Measurements from ENCODE around the gene MECR. TPM values are rescaled to one million over a fixed set of nuclear protein-coding genes. Genes with fewer than 3 reads are reported as not detected.

Gene MECR
- total RNA-seq, 1 donor from 2014 or later: 11.7 TPM

DNA sequence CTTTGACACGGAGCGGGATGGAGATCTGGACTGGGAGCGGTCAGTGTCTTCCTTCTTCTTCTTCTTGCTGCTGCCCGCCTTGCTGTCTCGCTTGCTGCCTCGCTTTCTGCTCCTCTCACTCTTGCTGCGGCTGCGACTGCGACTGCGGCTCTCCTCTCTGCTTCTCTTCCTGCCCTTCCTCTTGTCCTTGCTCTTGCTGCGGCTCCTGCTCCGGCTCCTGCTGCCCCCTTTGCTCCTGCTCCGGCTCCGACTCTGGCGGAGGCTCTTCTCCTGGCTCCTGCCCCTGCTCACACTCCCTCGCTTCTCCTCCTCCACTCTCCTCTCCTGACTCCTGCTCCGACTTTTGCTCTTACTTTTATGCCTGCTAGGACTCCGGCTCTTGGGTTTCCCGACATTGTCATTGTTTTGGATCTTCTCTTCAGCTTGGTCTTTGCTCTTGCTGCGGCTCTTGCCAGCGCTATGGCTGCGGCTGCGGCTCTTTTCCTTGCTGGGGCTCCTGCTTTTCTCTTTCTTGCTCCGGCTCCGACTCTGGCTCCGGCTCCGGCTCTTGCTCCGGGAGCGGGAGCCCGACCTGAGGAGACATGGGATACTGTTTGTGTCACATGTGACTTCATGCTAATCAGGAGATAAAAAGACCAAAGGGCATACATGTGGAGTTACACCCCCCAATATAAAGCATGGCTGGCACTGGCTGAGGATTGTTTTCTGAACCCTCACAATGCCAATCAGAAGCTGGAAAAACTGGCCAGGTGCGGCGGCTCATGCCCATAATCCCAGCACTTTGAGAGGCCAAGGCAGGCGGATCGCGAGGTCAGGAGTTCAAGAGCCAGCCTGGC is 81.9 kb downstream of the MECR start:
- no peak overlapping the region for H2AFZ ChIP-seq (replicated peaks)
- H3K27ac ChIP-seq: no peak overlapping the region
- peaks cover 15% of the 10 kb centered on the region for H4K20me1 ChIP-seq (ENCODE audit: low read depth)
- no peaks in the 10 kb centered on the region for H3K4me1 ChIP-seq
- peaks cover 21% of the 10 kb centered on the region for H3K36me3 ChIP-seq
- peaks cover 11% of the 10 kb centered on the region for H3F3A ChIP-seq (ENCODE audit: low read depth)
- Mint-ChIP-seq H3K27me3 (ENCODE audit: insufficient read depth, low read depth) (peaks cover 5% of the 10 kb centered on the region), H3K36me3 (peaks cover 66% of the 10 kb centered on the region), H3K4me1 (no peaks in the 10 kb centered on the region), H3K9me3 (no peaks in the 10 kb centered on the region), H3K27ac (no peak overlapping the region), H3K4me3 (no peak overlapping the region)
- H3K9me3 ChIP-seq (ENCODE audit: low read depth): no peaks in the 10 kb centered on the region
- no peaks in the 10 kb centered on the region for H3K27me3 ChIP-seq
- TF ChIP-seq, protein P1, sequence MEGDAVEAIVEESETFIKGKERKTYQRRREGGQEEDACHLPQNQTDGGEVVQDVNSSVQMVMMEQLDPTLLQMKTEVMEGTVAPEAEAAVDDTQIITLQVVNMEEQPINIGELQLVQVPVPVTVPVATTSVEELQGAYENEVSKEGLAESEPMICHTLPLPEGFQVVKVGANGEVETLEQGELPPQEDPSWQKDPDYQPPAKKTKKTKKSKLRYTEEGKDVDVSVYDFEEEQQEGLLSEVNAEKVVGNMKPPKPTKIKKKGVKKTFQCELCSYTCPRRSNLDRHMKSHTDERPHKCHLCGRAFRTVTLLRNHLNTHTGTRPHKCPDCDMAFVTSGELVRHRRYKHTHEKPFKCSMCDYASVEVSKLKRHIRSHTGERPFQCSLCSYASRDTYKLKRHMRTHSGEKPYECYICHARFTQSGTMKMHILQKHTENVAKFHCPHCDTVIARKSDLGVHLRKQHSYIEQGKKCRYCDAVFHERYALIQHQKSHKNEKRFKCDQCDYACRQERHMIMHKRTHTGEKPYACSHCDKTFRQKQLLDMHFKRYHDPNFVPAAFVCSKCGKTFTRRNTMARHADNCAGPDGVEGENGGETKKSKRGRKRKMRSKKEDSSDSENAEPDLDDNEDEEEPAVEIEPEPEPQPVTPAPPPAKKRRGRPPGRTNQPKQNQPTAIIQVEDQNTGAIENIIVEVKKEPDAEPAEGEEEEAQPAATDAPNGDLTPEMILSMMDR (IDR thresholded peaks at IDR 0.05): no peak
- TF ChIP-seq EZH2 (IDR thresholded peaks at IDR 0.05) (no peak), EZH2phosphoT487 (IDR thresholded peaks at IDR 0.05) (no peak)
- DNase-seq (ENCODE audit: low spot score): no peak
- H3K79me2 ChIP-seq (ENCODE audit: low read depth): peaks cover 3% of the 10 kb centered on the region
- no peak overlapping the region for H3K4me3 ChIP-seq
- H3K4me2 ChIP-seq: no peak overlapping the region
- H3K9ac ChIP-seq: no peak overlapping the region

DNA sequence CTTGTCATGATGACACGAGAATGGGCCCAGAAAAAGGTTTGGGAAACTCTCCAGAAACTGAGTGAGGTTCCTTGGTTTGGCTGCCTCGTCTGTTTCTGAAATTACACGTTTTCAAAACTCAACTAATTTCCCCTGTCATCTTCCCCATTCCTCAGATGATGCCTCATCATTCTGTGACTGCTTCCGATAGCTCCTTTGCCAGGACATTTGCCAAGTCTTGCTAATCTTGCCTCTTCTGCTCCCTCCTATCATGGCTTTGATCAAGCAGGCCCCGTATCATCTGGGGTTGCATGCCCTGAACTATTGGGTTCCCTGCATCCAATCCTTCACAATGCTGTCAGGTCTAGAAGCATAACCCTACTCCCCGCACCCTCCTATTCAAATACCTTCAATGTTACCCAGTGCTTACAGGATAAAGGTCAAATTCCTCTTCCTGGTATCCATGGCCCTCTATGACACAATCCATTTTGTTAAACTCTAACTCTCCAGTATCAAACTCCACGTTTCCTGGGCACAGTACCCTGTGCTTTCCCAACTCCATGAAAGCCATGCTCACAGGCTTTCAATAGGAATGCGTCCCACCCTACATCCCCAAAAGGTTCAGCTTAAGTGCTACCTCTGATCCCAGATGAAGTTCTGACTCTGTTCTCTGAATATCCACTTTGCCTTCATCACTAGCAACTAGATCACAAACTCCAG is 84.8 kb downstream of the MECR start:
- Histone ChIP-seq H3K9ac (no peak overlapping the region), H3K4me2 (no peak overlapping the region), H3K4me3 (no peak overlapping the region), H3K79me2 (ENCODE audit: low read depth) (no peaks in the 10 kb centered on the region), H2AFZ (replicated peaks) (no peak overlapping the region), H4K20me1 (ENCODE audit: low read depth) (peaks cover 6% of the 10 kb centered on the region), H3K27ac (no peak overlapping the region), H3K36me3 (peaks cover 5% of the 10 kb centered on the region), H3K4me1 (no peaks in the 10 kb centered on the region), H3F3A (ENCODE audit: low read depth) (peaks cover 7% of the 10 kb centered on the region), H3K9me3 (ENCODE audit: low read depth) (no peaks in the 10 kb centered on the region), H3K27me3 (no peaks in the 10 kb centered on the region)
- DNase-seq (ENCODE audit: low spot score): no peak
- TF ChIP-seq EZH2 (IDR thresholded peaks at IDR 0.05) (no peak), EZH2phosphoT487 (IDR thresholded peaks at IDR 0.05) (no peak)
- TF ChIP-seq, protein P1 (IDR thresholded peaks at IDR 0.05): no peak
- Mint-ChIP-seq H3K4me1 (no peaks in the 10 kb centered on the region), H3K36me3 (peaks cover 57% of the 10 kb centered on the region), H3K27me3 (ENCODE audit: insufficient read depth, low read depth) (peaks cover 7% of the 10 kb centered on the region), H3K27ac (no peak overlapping the region), H3K4me3 (no peak overlapping the region), H3K9me3 (no peaks in the 10 kb centered on the region)

DNA sequence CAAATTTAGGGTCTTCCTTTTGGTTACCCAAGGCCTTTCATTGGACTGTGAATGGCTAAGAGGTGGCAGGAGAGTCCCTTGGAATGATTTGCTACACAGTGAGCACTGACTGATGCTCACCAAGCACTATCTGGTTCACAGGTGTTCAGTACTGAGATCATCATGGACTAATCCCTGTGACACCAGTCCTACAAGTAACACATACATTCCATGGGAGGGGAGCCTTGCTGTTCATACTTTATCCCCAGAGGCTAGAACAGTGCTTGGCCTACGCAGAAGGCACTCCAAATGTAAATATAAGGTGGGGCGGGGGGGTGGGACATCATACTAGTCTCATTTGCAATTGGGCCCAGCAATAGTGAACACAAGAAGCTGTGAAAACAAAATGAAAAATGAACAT is 86.6 kb downstream of the MECR start:
- H3K4me1 ChIP-seq: no peaks in the 10 kb centered on the region
- Mint-ChIP-seq H3K36me3 (peaks cover 44% of the 10 kb centered on the region), H3K4me3 (no peak overlapping the region), H3K4me1 (no peaks in the 10 kb centered on the region), H3K27ac (no peak overlapping the region), H3K9me3 (no peaks in the 10 kb centered on the region), H3K27me3 (ENCODE audit: insufficient read depth, low read depth) (peaks cover 7% of the 10 kb centered on the region)
- H3K27me3 ChIP-seq: no peaks in the 10 kb centered on the region
- no peaks in the 10 kb centered on the region for H3K9me3 ChIP-seq (ENCODE audit: low read depth)
- no peaks in the 10 kb centered on the region for H3K79me2 ChIP-seq (ENCODE audit: low read depth)
- H3K4me3 ChIP-seq: no peak overlapping the region
- no peak overlapping the region for H3K9ac ChIP-seq
- no peaks in the 10 kb centered on the region for H3K36me3 ChIP-seq
- peaks cover 7% of the 10 kb centered on the region for H3F3A ChIP-seq (ENCODE audit: low read depth)
- no peak overlapping the region for H3K4me2 ChIP-seq
- no peaks in the 10 kb centered on the region for H4K20me1 ChIP-seq (ENCODE audit: low read depth)
- TF ChIP-seq, protein P1 (IDR thresholded peaks at IDR 0.05): no peak
- TF ChIP-seq EZH2 (IDR thresholded peaks at IDR 0.05) (no peak), EZH2phosphoT487 (IDR thresholded peaks at IDR 0.05) (no peak)
- DNase-seq (ENCODE audit: low spot score): no peak
- no peak overlapping the region for H3K27ac ChIP-seq
- H2AFZ ChIP-seq (replicated peaks): no peak overlapping the region

Data from neural progenitor cell (in vitro differentiated cells).